KOPT-K1 (cell line): ENCODE data around the gene TEAD1.

Source experiments
- H3K27ac ChIP-seq: fragments of 200-600 bp; sonication (generic); 2 replicates; pipeline ENCODE4 v1.5.1; 2016; ENCODE audit warnings: antibody characterized with exemption, mild to moderate bottlenecking, low read depth, low read length; ENCODE audit not compliant: poor library complexity, severe bottlenecking
- H3K36me3 ChIP-seq: fragments of 200-600 bp; sonication (generic); 2 replicates; pipeline ENCODE4 v1.5.1; 2017; ENCODE audit warnings: antibody characterized with exemption, mild to moderate bottlenecking, low read length, moderate library complexity; ENCODE audit not compliant: insufficient read depth
- H3K9me3 ChIP-seq: fragments of 200-600 bp; sonication (generic); 2 replicates; pipeline ENCODE4 v1.5.1; 2017; ENCODE audit warnings: antibody characterized with exemption, low read length, mild to moderate bottlenecking; ENCODE audit not compliant: insufficient read depth, poor library complexity, severe bottlenecking

Gene TEAD1

GRCh38 chr11:12897867-12898266 is 223.6 kb downstream of the TEAD1 start:
- Histone ChIP-seq H3K9me3 (no peaks in the 10 kb centered on the region), H3K36me3 (no peaks in the 10 kb centered on the region), H3K27ac (no peak overlapping the region)

GRCh38 chr11:12900496-12900895 is 226.3 kb downstream of the TEAD1 start:
- H3K36me3 ChIP-seq, result no peaks in the 10 kb centered on the region
- H3K27ac ChIP-seq, result no peak overlapping the region

GRCh38 chr11:12901272-12901671 is 227.1 kb downstream of the TEAD1 start:
- H3K36me3 ChIP-seq, result no peaks in the 10 kb centered on the region
- H3K9me3 ChIP-seq, result no peaks in the 10 kb centered on the region
- H3K27ac ChIP-seq, result no peak overlapping the region

More at GRCh38 chr11:12900496-12900895, 226.3 kb downstream of the TEAD1 start:
- H3K9me3 ChIP-seq, result no peaks in the 10 kb centered on the region

- H3K36me3 ChIP-seq, result no peaks in the 10 kb centered on the region
- H3K27ac ChIP-seq, result no peak overlapping the region
- H3K9me3 ChIP-seq, result no peaks in the 10 kb centered on the region
Measured at GRCh38 chr11:12901874-12902481, 227.8 kb downstream of the TEAD1 start.

GRCh38 chr11:12902791-12903486 is 228.7 kb downstream of the TEAD1 start:
- Histone ChIP-seq H3K27ac (no peak overlapping the region), H3K9me3 (no peaks in the 10 kb centered on the region), H3K36me3 (no peaks in the 10 kb centered on the region)

- no peaks in the 10 kb centered on the region for H3K36me3 ChIP-seq
- H3K9me3 ChIP-seq, result no peaks in the 10 kb centered on the region
- no peak overlapping the region for H3K27ac ChIP-seq
Measured at GRCh38 chr11:12905435-12905834, 231.2 kb downstream of the TEAD1 start.

GRCh38 chr11:12906501-12906900 is 232.3 kb downstream of the TEAD1 start:
- H3K9me3 ChIP-seq, result no peaks in the 10 kb centered on the region
- no peak overlapping the region for H3K27ac ChIP-seq
- H3K36me3 ChIP-seq, result no peaks in the 10 kb centered on the region

- Histone ChIP-seq H3K9me3 (no peaks in the 10 kb centered on the region), H3K36me3 (no peaks in the 10 kb centered on the region), H3K27ac (no peak overlapping the region)
Measured at GRCh38 chr11:12909879-12910278, 235.7 kb downstream of the TEAD1 start.

GRCh38 chr11:12914400-12914912 is 240.2 kb downstream of the TEAD1 start:
- Histone ChIP-seq H3K36me3 (no peaks in the 10 kb centered on the region), H3K27ac (no peak overlapping the region), H3K9me3 (no peaks in the 10 kb centered on the region)

GRCh38 chr11:12915093-12915492 is 240.9 kb downstream of the TEAD1 start:
- no peaks in the 10 kb centered on the region for H3K36me3 ChIP-seq
- H3K27ac ChIP-seq, result no peak overlapping the region
- H3K9me3 ChIP-seq, result no peaks in the 10 kb centered on the region

GRCh38 chr11:12917822-12918221 is 243.6 kb downstream of the TEAD1 start:
- H3K27ac ChIP-seq, result no peak overlapping the region
- H3K9me3 ChIP-seq, result no peaks in the 10 kb centered on the region
- H3K36me3 ChIP-seq, result no peaks in the 10 kb centered on the region

GRCh38 chr11:12918667-12919066 is 244.4 kb downstream of the TEAD1 start:
- H3K9me3 ChIP-seq, result no peaks in the 10 kb centered on the region
- H3K27ac ChIP-seq, result no peak overlapping the region
- no peaks in the 10 kb centered on the region for H3K36me3 ChIP-seq

GRCh38 chr11:12922418-12922817 is 248.2 kb downstream of the TEAD1 start:
- H3K9me3 ChIP-seq, result no peaks in the 10 kb centered on the region

GRCh38 chr11:12922980-12923507 is 248.8 kb downstream of the TEAD1 start:
- no peaks in the 10 kb centered on the region for H3K9me3 ChIP-seq
- H3K36me3 ChIP-seq, result no peaks in the 10 kb centered on the region
- no peak overlapping the region for H3K27ac ChIP-seq

More at GRCh38 chr11:12922418-12922817, 248.2 kb downstream of the TEAD1 start:
- Histone ChIP-seq H3K27ac (no peak overlapping the region), H3K36me3 (no peaks in the 10 kb centered on the region)

- Histone ChIP-seq H3K27ac (no peak overlapping the region), H3K36me3 (no peaks in the 10 kb centered on the region), H3K9me3 (no peaks in the 10 kb centered on the region)
Measured at GRCh38 chr11:12924650-12925049, 250.4 kb downstream of the TEAD1 start.
